ENCODE data around the gene UGDH.

DNA sequence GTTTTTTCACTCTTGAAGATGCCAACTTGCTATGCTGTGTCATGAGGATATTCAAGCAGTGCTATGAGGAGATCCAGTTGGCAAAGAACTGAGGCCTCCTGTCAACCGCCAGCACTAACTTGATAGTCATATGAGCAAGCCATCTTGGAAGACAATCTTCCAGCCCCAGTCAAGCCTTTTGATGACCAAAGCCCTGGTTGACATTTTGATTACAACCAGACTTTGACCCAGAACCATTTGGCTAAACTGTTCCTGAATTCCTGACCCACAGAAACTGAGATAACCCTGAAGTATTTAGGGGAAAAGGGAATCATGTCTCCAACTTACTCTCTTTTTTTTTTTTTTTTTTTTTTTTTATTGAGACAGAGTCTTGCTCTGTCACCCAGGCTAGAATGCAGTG lies 32.9 kb downstream of the UGDH start:
- TF ChIP-seq, protein P1, sequence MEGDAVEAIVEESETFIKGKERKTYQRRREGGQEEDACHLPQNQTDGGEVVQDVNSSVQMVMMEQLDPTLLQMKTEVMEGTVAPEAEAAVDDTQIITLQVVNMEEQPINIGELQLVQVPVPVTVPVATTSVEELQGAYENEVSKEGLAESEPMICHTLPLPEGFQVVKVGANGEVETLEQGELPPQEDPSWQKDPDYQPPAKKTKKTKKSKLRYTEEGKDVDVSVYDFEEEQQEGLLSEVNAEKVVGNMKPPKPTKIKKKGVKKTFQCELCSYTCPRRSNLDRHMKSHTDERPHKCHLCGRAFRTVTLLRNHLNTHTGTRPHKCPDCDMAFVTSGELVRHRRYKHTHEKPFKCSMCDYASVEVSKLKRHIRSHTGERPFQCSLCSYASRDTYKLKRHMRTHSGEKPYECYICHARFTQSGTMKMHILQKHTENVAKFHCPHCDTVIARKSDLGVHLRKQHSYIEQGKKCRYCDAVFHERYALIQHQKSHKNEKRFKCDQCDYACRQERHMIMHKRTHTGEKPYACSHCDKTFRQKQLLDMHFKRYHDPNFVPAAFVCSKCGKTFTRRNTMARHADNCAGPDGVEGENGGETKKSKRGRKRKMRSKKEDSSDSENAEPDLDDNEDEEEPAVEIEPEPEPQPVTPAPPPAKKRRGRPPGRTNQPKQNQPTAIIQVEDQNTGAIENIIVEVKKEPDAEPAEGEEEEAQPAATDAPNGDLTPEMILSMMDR (IDR thresholded peaks at IDR 0.05; ENCODE audit: low read length), result no peak
- no peak for TF ChIP-seq EZH2 (IDR thresholded peaks at IDR 0.05; ENCODE audit: borderline replicate concordance, low read length)

Data from OCI-LY1 (cell line).